ENCODE data around the gene MPP2. TPM values are rescaled to one million over a fixed set of nuclear protein-coding genes. Genes with fewer than 3 reads are reported as not detected.

MPP2 gene
- total RNA-seq, 5 donors from 2014 or later (not counting 1 experiment from before 2014, with no cell fraction given), result 1.6 to 5.6 (median 3.2) TPM

DNA sequence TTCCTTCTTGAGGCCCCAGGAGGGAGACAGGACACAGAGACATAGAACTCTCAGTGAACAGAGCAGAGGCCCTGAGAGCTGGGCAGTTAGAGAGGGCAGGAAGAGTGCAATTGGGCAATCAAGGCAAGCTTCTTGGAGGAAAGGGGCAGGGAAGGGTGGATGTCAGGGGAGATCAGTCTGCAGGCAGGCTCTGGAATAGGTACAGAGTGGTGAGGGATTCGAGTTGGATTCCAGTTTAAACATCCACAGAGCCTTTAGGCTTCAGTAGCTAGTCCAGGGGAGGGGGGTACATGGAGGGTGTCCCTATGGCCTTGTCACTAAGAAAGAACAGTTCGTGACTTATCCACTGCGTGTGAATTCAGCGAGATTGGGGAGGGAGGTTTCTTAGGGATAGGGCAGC is 44.4 kb upstream of the MPP2 start:
- Histone ChIP-seq H3K4me3 (ENCODE audit: control insufficient read depth in 1 of 2, extremely low read depth in 1 of 2, low read length in 1 of 2) (no peak overlapping the region), H3K36me3 (ENCODE audit: control insufficient read depth in 2 of 2, extremely low read depth in 1 of 2, insufficient read depth in 1 of 2, low read length in 1 of 2) (no peaks in the 10 kb centered on the region), H3K9me3 (no peaks in the 10 kb centered on the region), H3K27ac (ENCODE audit: low read length) (no peak overlapping the region), H3K27me3 (replicated peaks in 1 of 2; ENCODE audit: control insufficient read depth in 2 of 2, extremely low read depth in 1 of 2, insufficient read depth in 2 of 2, low read length in 1 of 2) (peaks cover 5 to 78% of the 10 kb centered on the region in 2 experiments), H3K4me1 (ENCODE audit: control insufficient read depth in 1 of 2, extremely low read depth in 1 of 2, insufficient read depth in 2 of 2, low read length in 2 of 2) (peaks cover 0 to 12% of the 10 kb centered on the region in 2 experiments)
- ChIA-PET POLR2A (no interaction called here), CTCF (no interaction called here)
- ATAC-seq (replicated peaks in 1 of 4) (no peak), DNase-seq (no peak)
- 71% methylated on average over 1 of the region's 4 CpGs for WGBS (ENCODE audit: insufficient coverage)
- H3K36me3 Mint-ChIP-seq, result no peaks in the 10 kb centered on the region
- no peaks in the 10 kb centered on the region for H3K9me3 Mint-ChIP-seq
- no peak overlapping the region for H3K4me3 Mint-ChIP-seq
- H3K27me3 Mint-ChIP-seq, result peaks cover 34 to 68% of the 10 kb centered on the region in 2 donors
- no peak overlapping the region for H3K27ac Mint-ChIP-seq
- H3K4me1 Mint-ChIP-seq, result peaks cover 2 to 4% (median 3%) of the 10 kb centered on the region in 3 donors

DNA sequence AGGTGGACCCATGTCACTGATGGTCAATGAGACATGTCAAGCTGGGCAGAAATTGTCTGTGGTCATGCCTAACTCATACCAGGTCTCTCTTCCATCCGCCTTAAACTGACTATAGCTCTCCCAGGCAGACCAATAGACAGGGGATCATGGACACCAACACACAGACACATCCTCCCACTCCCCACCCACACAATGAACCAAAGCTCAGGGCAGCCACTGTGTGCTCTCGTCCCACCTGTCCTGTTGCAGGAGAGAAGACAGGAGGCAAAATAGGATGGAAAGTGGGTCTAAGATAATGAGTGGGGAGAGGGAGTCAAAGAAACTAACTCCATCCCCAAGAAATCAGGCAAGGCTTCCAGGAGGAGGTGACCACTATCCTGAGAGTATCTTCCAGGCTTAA is 43.2 kb upstream of the MPP2 start:
- Histone ChIP-seq H3K4me1 (ENCODE audit: control insufficient read depth in 1 of 2, extremely low read depth in 1 of 2, insufficient read depth in 2 of 2, low read length in 2 of 2) (peaks cover 0 to 12% of the 10 kb centered on the region in 2 experiments), H3K27ac (ENCODE audit: low read length) (no peak overlapping the region), H3K9me3 (no peaks in the 10 kb centered on the region), H3K27me3 (replicated peaks in 1 of 2; ENCODE audit: control insufficient read depth in 2 of 2, extremely low read depth in 1 of 2, insufficient read depth in 2 of 2, low read length in 1 of 2) (peaks cover 5 to 74% of the 10 kb centered on the region in 2 experiments), H3K4me3 (ENCODE audit: control insufficient read depth in 1 of 2, extremely low read depth in 1 of 2, low read length in 1 of 2) (no peak overlapping the region), H3K36me3 (ENCODE audit: control insufficient read depth in 2 of 2, extremely low read depth in 1 of 2, insufficient read depth in 1 of 2, low read length in 1 of 2) (no peaks in the 10 kb centered on the region)
- Mint-ChIP-seq H3K4me3 (no peak overlapping the region), H3K27me3 (peaks cover 30 to 62% of the 10 kb centered on the region in 2 donors), H3K36me3 (no peaks in the 10 kb centered on the region), H3K9me3 (no peaks in the 10 kb centered on the region), H3K4me1 (peaks cover 2 to 4% (median 3%) of the 10 kb centered on the region in 3 donors), H3K27ac (no peak overlapping the region)
- CTCF ChIA-PET, result no interaction called here
- DNase-seq (no peak), ATAC-seq (replicated peaks in 1 of 4) (no peak)
- 86% methylated on average over 1 of the region's 2 CpGs for WGBS (ENCODE audit: insufficient coverage)
- POLR2A ChIA-PET, result no interaction called here

DNA sequence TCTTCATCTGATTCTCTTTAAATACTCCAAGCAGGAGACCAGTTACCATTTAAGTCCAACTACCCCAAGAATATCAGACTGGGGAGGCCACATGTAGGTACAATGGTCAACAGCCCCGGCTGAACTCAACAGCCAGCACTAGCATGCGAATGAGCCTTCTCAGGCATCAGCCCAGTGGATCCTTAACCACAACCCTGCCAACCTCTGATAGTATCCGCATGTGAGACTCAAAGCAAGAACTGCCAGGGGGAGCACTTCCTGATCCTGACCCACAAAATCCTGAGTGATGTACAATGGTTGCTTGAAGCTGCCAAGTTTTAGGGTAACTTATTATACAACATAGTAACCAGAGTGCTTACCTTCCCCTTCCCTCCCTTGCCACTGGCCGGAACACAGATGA is 42.4 kb upstream of the MPP2 start:
- 43% methylated on average over 1 of the region's 4 CpGs for WGBS (ENCODE audit: insufficient coverage)
- Mint-ChIP-seq H3K9me3 (no peaks in the 10 kb centered on the region), H3K27me3 (peaks cover 27 to 58% of the 10 kb centered on the region in 2 donors), H3K4me1 (peaks cover 2 to 4% (median 3%) of the 10 kb centered on the region in 3 donors), H3K36me3 (no peaks in the 10 kb centered on the region), H3K4me3 (no peak overlapping the region), H3K27ac (no peak overlapping the region)
- no peaks in the 10 kb centered on the region for H3K36me3 ChIP-seq (ENCODE audit: control insufficient read depth in 2 of 2, extremely low read depth in 1 of 2, insufficient read depth in 1 of 2, low read length in 1 of 2)
- ATAC-seq (replicated peaks in 1 of 4) (no peak), DNase-seq (no peak)
- H3K9me3 ChIP-seq, result no peaks in the 10 kb centered on the region
- ChIA-PET CTCF (no interaction called here), POLR2A (no interaction called here)
- H3K4me3 ChIP-seq (ENCODE audit: control insufficient read depth in 1 of 2, extremely low read depth in 1 of 2, low read length in 1 of 2), result no peak overlapping the region
- no peak overlapping the region for H3K27ac ChIP-seq (ENCODE audit: low read length)
- H3K4me1 ChIP-seq (ENCODE audit: control insufficient read depth in 1 of 2, extremely low read depth in 1 of 2, insufficient read depth in 2 of 2, low read length in 2 of 2), result peaks cover 0 to 12% of the 10 kb centered on the region in 2 experiments
- H3K27me3 ChIP-seq (replicated peaks in 1 of 2; ENCODE audit: control insufficient read depth in 2 of 2, extremely low read depth in 1 of 2, insufficient read depth in 2 of 2, low read length in 1 of 2), result peaks cover 3 to 66% of the 10 kb centered on the region in 2 experiments

DNA sequence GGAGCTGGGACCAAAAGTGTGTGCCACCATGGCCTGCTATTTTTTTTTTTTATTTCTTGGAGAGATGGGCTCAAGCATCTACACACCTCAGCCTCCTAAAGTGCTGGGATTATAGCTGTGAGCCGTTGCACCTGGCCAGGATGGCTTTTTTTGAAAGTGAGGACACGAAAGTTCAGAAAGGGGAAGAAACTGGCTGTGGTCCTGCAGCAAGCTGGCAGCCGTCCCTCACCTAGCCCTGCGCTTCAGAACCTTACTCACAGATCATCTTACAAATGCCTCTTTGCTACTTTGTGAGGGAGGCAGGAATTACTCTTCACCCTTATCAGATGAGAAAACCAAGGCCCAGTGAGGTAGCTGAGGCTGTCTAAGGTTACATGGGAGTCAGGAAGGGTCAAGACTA is 39.4 kb upstream of the MPP2 start:
- Mint-ChIP-seq H3K27me3 (peaks cover 15 to 35% of the 10 kb centered on the region in 2 donors), H3K9me3 (no peaks in the 10 kb centered on the region), H3K4me3 (no peak overlapping the region), H3K36me3 (no peaks in the 10 kb centered on the region), H3K4me1 (no peaks in the 10 kb centered on the region), H3K27ac (no peak overlapping the region)
- H3K27ac ChIP-seq (ENCODE audit: low read length), result no peak overlapping the region
- ATAC-seq (replicated peaks in 1 of 4) (no peak), DNase-seq (no peak)
- ChIA-PET POLR2A (no interaction called here), CTCF (interaction anchor here in 1 of 2 donors (0.6 to 1.3 kb wide), 2 partner anchors 25 to 94 kb away, joined by 7 read pairs; no protein-coding TSS in a partner anchor)
- no peak overlapping the region for H3K4me3 ChIP-seq (ENCODE audit: control insufficient read depth in 1 of 2, extremely low read depth in 1 of 2, low read length in 1 of 2)
- peaks cover 3 to 36% of the 10 kb centered on the region in 2 experiments for H3K27me3 ChIP-seq (replicated peaks in 1 of 2; ENCODE audit: control insufficient read depth in 2 of 2, extremely low read depth in 1 of 2, insufficient read depth in 2 of 2, low read length in 1 of 2)
- no CpG with 5 or more reads among the region's 4 CpGs for WGBS (ENCODE audit: insufficient coverage)
- H3K4me1 ChIP-seq (ENCODE audit: control insufficient read depth in 1 of 2, extremely low read depth in 1 of 2, insufficient read depth in 2 of 2, low read length in 2 of 2), result no peaks in the 10 kb centered on the region
- no peaks in the 10 kb centered on the region for H3K9me3 ChIP-seq
- H3K36me3 ChIP-seq (ENCODE audit: control insufficient read depth in 2 of 2, extremely low read depth in 1 of 2, insufficient read depth in 1 of 2, low read length in 1 of 2), result no peaks in the 10 kb centered on the region

DNA sequence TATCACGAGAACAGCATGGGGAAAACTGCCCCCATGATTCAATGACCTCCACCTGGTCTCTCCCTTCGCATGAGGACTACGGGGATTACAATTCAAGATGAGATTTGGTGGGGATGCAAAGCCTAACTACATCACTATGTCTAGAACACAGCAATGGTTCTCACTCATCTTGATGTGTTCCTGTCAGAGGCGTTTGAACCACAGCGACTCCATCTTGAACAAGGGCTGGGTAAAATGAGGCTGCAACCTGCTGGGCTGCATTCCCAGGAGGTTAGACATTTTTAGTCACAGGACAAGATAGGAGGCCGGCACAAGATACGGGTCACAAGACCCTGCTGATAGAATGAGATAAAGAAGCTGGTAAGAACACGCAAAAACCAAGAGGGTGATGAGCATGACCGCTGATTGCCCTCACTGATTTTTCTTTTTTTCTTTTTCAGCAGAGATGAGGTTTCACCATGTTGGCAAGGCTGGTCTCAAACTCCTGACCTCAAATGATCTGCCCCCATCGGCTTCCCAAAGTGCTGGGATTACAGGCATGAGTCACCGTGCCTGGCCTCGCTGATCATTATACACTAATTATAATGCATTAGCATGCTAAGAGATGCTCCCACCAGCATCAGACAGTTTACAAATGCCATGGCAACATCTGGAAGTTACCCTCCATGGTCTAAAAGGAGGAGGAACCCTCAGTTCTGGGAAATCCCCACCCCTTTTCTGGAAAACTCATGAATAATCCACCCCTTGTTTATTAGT is 37.9 kb upstream of the MPP2 start:
- ATAC-seq (replicated peaks in 1 of 4) (no peak), DNase-seq (no peak)
- H3K27ac Mint-ChIP-seq, result no peak overlapping the region
- Histone ChIP-seq H3K27me3 (replicated peaks in 1 of 2; ENCODE audit: control insufficient read depth in 2 of 2, extremely low read depth in 1 of 2, insufficient read depth in 2 of 2, low read length in 1 of 2) (peaks cover 0 to 22% of the 10 kb centered on the region in 2 experiments), H3K27ac (ENCODE audit: low read length) (no peak overlapping the region), H3K36me3 (ENCODE audit: control insufficient read depth in 2 of 2, extremely low read depth in 1 of 2, insufficient read depth in 1 of 2, low read length in 1 of 2) (no peaks in the 10 kb centered on the region), H3K9me3 (no peaks in the 10 kb centered on the region), H3K4me1 (ENCODE audit: control insufficient read depth in 1 of 2, extremely low read depth in 1 of 2, insufficient read depth in 2 of 2, low read length in 2 of 2) (no peaks in the 10 kb centered on the region), H3K4me3 (ENCODE audit: control insufficient read depth in 1 of 2, extremely low read depth in 1 of 2, low read length in 1 of 2) (no peak overlapping the region)
- H3K4me3 Mint-ChIP-seq, result no peak overlapping the region
- H3K36me3 Mint-ChIP-seq, result no peaks in the 10 kb centered on the region
- H3K27me3 Mint-ChIP-seq, result peaks cover 4 to 21% of the 10 kb centered on the region in 2 donors
- H3K9me3 Mint-ChIP-seq, result no peaks in the 10 kb centered on the region
- H3K4me1 Mint-ChIP-seq, result no peaks in the 10 kb centered on the region
- POLR2A ChIA-PET, result no interaction called here
- CTCF ChIA-PET, result interaction anchor here (1.4 to 2.5 kb wide), 3 partner anchors 16 to 97 kb away, joined by 5 to 34 read pairs (median 7); no protein-coding TSS in a partner anchor
- 91% methylated on average over 5 of the region's 12 CpGs for WGBS (ENCODE audit: insufficient coverage)

DNA sequence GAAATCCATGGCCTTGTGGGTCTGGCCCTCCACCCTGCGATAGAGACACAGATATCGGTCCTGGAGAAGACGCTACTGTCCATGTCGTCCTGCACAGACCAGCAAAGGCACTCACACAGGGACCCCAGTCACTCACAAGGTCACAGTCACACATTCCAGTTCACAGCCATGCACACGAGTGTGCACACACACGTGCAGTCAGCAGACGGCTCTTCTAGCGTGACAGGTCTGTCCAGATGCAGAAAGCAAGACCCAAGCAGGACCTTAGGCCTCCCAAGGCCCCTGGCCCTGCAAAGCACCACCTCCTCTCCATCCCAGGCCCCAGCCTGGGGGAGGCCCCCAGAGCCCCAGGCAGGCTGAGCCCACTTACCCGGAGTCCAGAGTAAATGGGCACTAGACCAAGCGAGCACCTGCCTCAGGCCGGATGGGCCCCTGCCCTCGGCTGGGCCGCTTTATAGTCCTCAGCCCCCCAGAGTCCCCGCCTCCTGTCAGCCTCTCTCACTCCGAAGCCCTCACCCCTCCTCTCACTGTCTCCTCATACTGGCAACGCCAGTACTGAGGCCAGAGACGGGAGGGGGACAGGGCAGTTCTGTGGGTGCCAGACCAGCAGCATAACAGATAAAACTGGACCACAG is 34.8 kb upstream of the MPP2 start, which contains the start of gene PPY:
Gene PPY (minus strand): TSS at position 426 of the 635 bp plus-strand sequence. CDS start 822 bp downstream, outside the sequence.
- ChIA-PET CTCF (interaction anchor here in 1 of 2 donors (0.7 to 2.5 kb wide), 3 partner anchors 33 to 100 kb away, joined by 3 to 34 read pairs (median 11); no protein-coding TSS in a partner anchor), POLR2A (no interaction called here)

More for the DNA sequence above, 34.8 kb upstream of the MPP2 start, which contains the start of gene PPY:
- Histone ChIP-seq H3K9me3 (no peaks in the 10 kb centered on the region), H3K27ac (ENCODE audit: low read length) (no peak within 1 kb of the TSS), H3K36me3 (ENCODE audit: control insufficient read depth in 2 of 2, extremely low read depth in 1 of 2, insufficient read depth in 1 of 2, low read length in 1 of 2) (no peaks in the 10 kb centered on the region), H3K4me1 (ENCODE audit: control insufficient read depth in 1 of 2, extremely low read depth in 1 of 2, insufficient read depth in 2 of 2, low read length in 2 of 2) (peaks cover 0 to 15% of the 10 kb centered on the region in 2 experiments), H3K4me3 (ENCODE audit: control insufficient read depth in 1 of 2, extremely low read depth in 1 of 2, low read length in 1 of 2) (no peak within 1 kb of the TSS), H3K27me3 (replicated peaks in 1 of 2; ENCODE audit: control insufficient read depth in 2 of 2, extremely low read depth in 1 of 2, insufficient read depth in 2 of 2, low read length in 1 of 2) (peaks cover 0 to 25% of the 10 kb centered on the region in 2 experiments)
- Mint-ChIP-seq H3K27ac (no peak within 1 kb of the TSS), H3K4me1 (peaks cover 0 to 13% (median 9%) of the 10 kb centered on the region in 3 donors), H3K9me3 (no peaks in the 10 kb centered on the region), H3K4me3 (no peak within 1 kb of the TSS), H3K36me3 (no peaks in the 10 kb centered on the region), H3K27me3 (peaks cover 0 to 19% of the 10 kb centered on the region in 2 donors)
- no peak for DNase-seq
- WGBS (ENCODE audit: insufficient coverage), result 84% methylated on average over 17 of the region's 17 CpGs
- no peak for ATAC-seq (replicated peaks in 1 of 4)

Measured in T-cell (primary cell).